A673 (cell line): ENCODE results near the gene GALNT7.

Experiments
- EZH2 ChIP-seq: fragments of 200-600 bp; sonication (generic); IDR thresholded peaks from 2 replicates; pipeline ENCODE4 v1.6.1; 2017; ENCODE audit warnings: borderline replicate concordance, low read depth, mild to moderate bottlenecking, mixed read lengths, antibody characterized with exemption, low read length; ENCODE audit not compliant: poor library complexity, severe bottlenecking
- TF ChIP-seq, protein P1 (sequence below): fragments of 300-800, 200-600 bp; sonication (generic); conservative IDR thresholded peaks from 2 replicates; pipeline ENCODE4 v1.5.1; 2017; ENCODE audit warnings: low read depth, mild to moderate bottlenecking, antibody characterized with exemption, low read length, moderate library complexity, mixed read lengths

DNA sequence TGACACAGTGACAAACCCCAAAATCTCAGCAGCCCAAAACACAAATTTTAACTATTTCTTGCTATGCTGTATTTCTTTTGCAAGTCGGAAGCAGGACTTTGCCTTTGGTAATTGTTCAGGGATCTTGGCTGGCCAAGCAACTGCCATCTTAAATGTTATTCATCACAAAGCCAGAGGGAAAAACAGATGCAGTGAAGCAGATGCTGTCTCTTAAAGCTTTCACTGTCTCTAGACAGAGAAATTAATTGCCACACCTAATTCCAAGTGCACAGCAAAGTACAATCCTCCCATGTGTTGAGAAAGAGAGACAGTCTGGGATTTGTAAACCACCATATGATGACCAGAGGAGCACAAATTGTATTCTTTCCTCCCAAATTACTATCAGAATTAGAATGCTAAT, 30.0 kb upstream of the GALNT7 start:
- TF ChIP-seq, protein P1, sequence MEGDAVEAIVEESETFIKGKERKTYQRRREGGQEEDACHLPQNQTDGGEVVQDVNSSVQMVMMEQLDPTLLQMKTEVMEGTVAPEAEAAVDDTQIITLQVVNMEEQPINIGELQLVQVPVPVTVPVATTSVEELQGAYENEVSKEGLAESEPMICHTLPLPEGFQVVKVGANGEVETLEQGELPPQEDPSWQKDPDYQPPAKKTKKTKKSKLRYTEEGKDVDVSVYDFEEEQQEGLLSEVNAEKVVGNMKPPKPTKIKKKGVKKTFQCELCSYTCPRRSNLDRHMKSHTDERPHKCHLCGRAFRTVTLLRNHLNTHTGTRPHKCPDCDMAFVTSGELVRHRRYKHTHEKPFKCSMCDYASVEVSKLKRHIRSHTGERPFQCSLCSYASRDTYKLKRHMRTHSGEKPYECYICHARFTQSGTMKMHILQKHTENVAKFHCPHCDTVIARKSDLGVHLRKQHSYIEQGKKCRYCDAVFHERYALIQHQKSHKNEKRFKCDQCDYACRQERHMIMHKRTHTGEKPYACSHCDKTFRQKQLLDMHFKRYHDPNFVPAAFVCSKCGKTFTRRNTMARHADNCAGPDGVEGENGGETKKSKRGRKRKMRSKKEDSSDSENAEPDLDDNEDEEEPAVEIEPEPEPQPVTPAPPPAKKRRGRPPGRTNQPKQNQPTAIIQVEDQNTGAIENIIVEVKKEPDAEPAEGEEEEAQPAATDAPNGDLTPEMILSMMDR = no peak
- no peak for TF ChIP-seq EZH2
